ENCODE data around the gene FXYD3. TPM values are rescaled to one million over a fixed set of nuclear protein-coding genes. Genes with fewer than 3 reads are reported as not detected.

The FXYD3 gene
- total RNA-seq, 1 donor from 2014 or later, result not detected

DNA sequence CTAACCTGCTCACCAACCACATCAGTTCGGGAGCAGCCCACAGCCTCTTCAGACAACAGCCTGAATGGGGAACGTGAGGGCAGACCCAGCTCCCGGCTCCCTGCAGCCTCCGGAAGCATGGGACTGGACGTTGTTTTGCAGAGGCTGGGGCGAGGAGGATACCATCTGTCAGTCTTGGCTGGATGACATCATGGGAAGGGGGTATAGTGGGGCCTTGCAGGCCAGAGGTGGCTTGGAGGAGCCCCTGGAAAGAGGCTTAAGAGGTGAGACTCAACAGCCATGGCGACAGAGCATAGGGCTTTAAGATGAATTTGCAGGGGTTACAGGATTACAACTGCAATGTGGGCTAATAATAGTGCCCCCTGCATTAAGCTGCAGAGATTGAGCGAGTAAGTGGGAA is 1.5 kb downstream of the FXYD3 start:
- Mint-ChIP-seq H3K9me3 (no peaks in the 10 kb centered on the region), H3K27ac (no peak overlapping the region), H3K4me1 (peaks cover 4% of the 10 kb centered on the region), H3K36me3 (ENCODE audit: low read depth) (no peaks in the 10 kb centered on the region), H3K4me3 (no peak overlapping the region), H3K27me3 (peaks cover 3% of the 10 kb centered on the region)
- DNase-seq (no peak), ATAC-seq (ENCODE audit: low read depth) (no peak)
- intact Hi-C loops (cut with micrococcal nuclease), result no loop called here
- ChIA-PET POLR2A (interaction anchor here (0.5 kb wide), 1 partner anchor 23 kb away, joined by 7 read pairs; no protein-coding TSS in a partner anchor), CTCF (interaction anchor here (2.4 kb wide), 1 partner anchor 99 kb away, joined by 7 read pairs; no protein-coding TSS in a partner anchor)
- TF ChIP-seq, protein P1, sequence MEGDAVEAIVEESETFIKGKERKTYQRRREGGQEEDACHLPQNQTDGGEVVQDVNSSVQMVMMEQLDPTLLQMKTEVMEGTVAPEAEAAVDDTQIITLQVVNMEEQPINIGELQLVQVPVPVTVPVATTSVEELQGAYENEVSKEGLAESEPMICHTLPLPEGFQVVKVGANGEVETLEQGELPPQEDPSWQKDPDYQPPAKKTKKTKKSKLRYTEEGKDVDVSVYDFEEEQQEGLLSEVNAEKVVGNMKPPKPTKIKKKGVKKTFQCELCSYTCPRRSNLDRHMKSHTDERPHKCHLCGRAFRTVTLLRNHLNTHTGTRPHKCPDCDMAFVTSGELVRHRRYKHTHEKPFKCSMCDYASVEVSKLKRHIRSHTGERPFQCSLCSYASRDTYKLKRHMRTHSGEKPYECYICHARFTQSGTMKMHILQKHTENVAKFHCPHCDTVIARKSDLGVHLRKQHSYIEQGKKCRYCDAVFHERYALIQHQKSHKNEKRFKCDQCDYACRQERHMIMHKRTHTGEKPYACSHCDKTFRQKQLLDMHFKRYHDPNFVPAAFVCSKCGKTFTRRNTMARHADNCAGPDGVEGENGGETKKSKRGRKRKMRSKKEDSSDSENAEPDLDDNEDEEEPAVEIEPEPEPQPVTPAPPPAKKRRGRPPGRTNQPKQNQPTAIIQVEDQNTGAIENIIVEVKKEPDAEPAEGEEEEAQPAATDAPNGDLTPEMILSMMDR (IDR thresholded peaks at IDR 0.05), result no peak

- no peak overlapping the region for H3K27ac Mint-ChIP-seq
- no peaks in the 10 kb centered on the region for H3K9me3 Mint-ChIP-seq
- TF ChIP-seq, protein P1 (IDR thresholded peaks at IDR 0.05), result no peak
- ChIA-PET POLR2A (interaction anchor here (0.6 kb wide), 1 partner anchor 108 kb away, joined by 3 read pairs; no protein-coding TSS in a partner anchor), CTCF (no interaction called here)
- intact Hi-C loops (cut with micrococcal nuclease), result no loop called here
- no peak overlapping the region for H3K4me3 Mint-ChIP-seq
- H3K36me3 Mint-ChIP-seq (ENCODE audit: low read depth), result no peaks in the 10 kb centered on the region
- DNase-seq, result no peak
- peaks cover 3% of the 10 kb centered on the region for H3K27me3 Mint-ChIP-seq
- H3K4me1 Mint-ChIP-seq, result peaks cover 4% of the 10 kb centered on the region
- no peak for ATAC-seq (ENCODE audit: low read depth)
Measured at GRCh38 chr19:35117799-35118198, 2.2 kb downstream of the FXYD3 start.

GRCh38 chr19:35118268-35119020 is 2.8 kb downstream of the FXYD3 start:
- peaks cover 3% of the 10 kb centered on the region for H3K27me3 Mint-ChIP-seq
- no peak for DNase-seq
- H3K4me1 Mint-ChIP-seq, result peaks cover 4% of the 10 kb centered on the region
- ChIA-PET CTCF (no interaction called here), POLR2A (interaction anchor here (0.6 kb wide), 1 partner anchor 108 kb away, joined by 3 read pairs; no protein-coding TSS in a partner anchor)
- intact Hi-C loops (cut with micrococcal nuclease), result no loop called here
- no peaks in the 10 kb centered on the region for H3K36me3 Mint-ChIP-seq (ENCODE audit: low read depth)
- no peak overlapping the region for H3K4me3 Mint-ChIP-seq
- H3K27ac Mint-ChIP-seq, result no peak overlapping the region
- H3K9me3 Mint-ChIP-seq, result no peaks in the 10 kb centered on the region
- no peak for ATAC-seq (ENCODE audit: low read depth)
- TF ChIP-seq, protein P1 (IDR thresholded peaks at IDR 0.05), result no peak

- Mint-ChIP-seq H3K27me3 (peaks cover 3% of the 10 kb centered on the region), H3K36me3 (ENCODE audit: low read depth) (no peaks in the 10 kb centered on the region), H3K4me3 (no peak overlapping the region), H3K27ac (no peak overlapping the region), H3K9me3 (no peaks in the 10 kb centered on the region), H3K4me1 (peaks cover 10% of the 10 kb centered on the region)
- intact Hi-C loops (cut with micrococcal nuclease), result no loop called here
- DNase-seq (no peak), ATAC-seq (ENCODE audit: low read depth) (no peak)
- POLR2A ChIA-PET, result no interaction called here
- TF ChIP-seq, protein P1 (IDR thresholded peaks at IDR 0.05), result no peak
- CTCF ChIA-PET, result no interaction called here
Measured at GRCh38 chr19:35119091-35119490, 3.5 kb downstream of the FXYD3 start.

DNA sequence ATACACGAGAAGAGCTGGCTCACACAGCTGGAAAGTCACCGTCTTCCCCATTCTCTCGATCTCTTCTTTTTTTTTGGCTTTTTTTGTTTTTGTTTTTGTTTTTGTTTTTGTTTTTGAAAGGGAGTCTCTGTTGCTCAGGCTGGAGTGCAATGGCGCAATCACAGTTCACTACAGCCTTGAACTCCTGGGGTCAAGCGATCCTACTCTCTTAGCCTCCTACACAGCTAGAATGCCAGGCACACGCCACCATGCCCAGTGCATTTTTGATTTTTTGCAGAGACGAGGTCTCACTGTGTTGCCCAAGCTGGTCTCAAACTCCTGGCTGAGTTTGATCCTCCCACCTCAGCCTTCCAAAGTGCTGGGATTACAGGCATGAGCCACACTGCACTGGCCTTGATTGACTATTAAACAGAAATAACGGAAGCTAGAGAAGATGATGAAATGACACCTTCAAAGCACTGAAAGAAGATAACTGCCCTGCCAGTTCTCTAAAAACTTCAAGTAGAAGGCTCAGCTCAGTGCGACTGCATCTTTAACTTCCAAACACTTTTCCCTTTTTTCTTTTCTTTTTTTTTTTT is 4.0 kb downstream of the FXYD3 start:
- POLR2A ChIA-PET, result no interaction called here
- Mint-ChIP-seq H3K27ac (no peak overlapping the region), H3K27me3 (peaks cover 3% of the 10 kb centered on the region)

More for the DNA sequence above, 4.0 kb downstream of the FXYD3 start:
- intact Hi-C loops (cut with micrococcal nuclease), result no loop called here
- ATAC-seq (ENCODE audit: low read depth) (no peak), DNase-seq (no peak)
- no peaks in the 10 kb centered on the region for H3K36me3 Mint-ChIP-seq (ENCODE audit: low read depth)
- CTCF ChIA-PET, result no interaction called here
- no peak overlapping the region for H3K4me3 Mint-ChIP-seq
- no peaks in the 10 kb centered on the region for H3K9me3 Mint-ChIP-seq
- TF ChIP-seq, protein P1 (IDR thresholded peaks at IDR 0.05), result no peak
- H3K4me1 Mint-ChIP-seq, result peaks cover 12% of the 10 kb centered on the region
